Esophagus squamous epithelium (tissue), 4 donors: ENCODE measurements around the gene KNDC1.

Source experiments
- CTCF ChIP-seq, 6 experiments: fragments of 450-650 bp in 4 of 6; fragments of 200-600 bp in 2 of 6; sonication (generic) in 2 of 6; IDR thresholded peaks; one replicate each; pipeline ENCODE4 v1.5.1; 2016 to 2019; ENCODE audit warnings: antibody characterized with exemption in 6 of 6, mild to moderate bottlenecking in 4 of 6, moderate library complexity in 4 of 6
- POLR2A ChIP-seq, 4 donors: fragments of 450-650 bp; IDR thresholded peaks; one replicate each; pipeline ENCODE4 v1.6.1; 2017; ENCODE audit warnings: antibody characterized with exemption in 4 of 4, mild to moderate bottlenecking in 4 of 4, moderate library complexity in 3 of 4

GRCh38 chr10:133266056-133266795, 106.2 kb downstream of the KNDC1 start:
- TF ChIP-seq CTCF (IDR thresholded peaks at IDR 0.05) (no peak), POLR2A (IDR thresholded peaks at IDR 0.05) (no peak)
